OCI-LY1 (cell line): Measurements from ENCODE around the gene S100A8.

ENCODE experiments used
- H2AFZ ChIP-seq: fragments of 200-600 bp; sonication (generic), shearing (Covaris generic); 2 replicates; pipeline ENCODE4 v1.6.0; 2014; ENCODE audit warnings: antibody characterized with exemption, mild to moderate bottlenecking, low read length
- H3F3A ChIP-seq: fragments of 200-600 bp; sonication (generic), shearing (Covaris generic); 2 replicates; pipeline ENCODE4 v1.6.0; 2014; ENCODE audit warnings: mild to moderate bottlenecking, antibody characterized with exemption, low read length, moderate library complexity; ENCODE audit not compliant: insufficient read depth
- H3K27ac ChIP-seq: fragments of 200-600 bp; sonication (generic); 2 replicates; pipeline ENCODE4 v1.5.1; 2014; ENCODE audit warnings: low read length, mixed run types, mild to moderate bottlenecking, low read depth; ENCODE audit not compliant: poor library complexity, severe bottlenecking
- H3K27me3 ChIP-seq: fragments of 200-600 bp; sonication (generic); 2 replicates; pipeline ENCODE4 v1.6.0; 2014; ENCODE audit warnings: antibody characterized with exemption, mild to moderate bottlenecking, low read length, moderate library complexity; ENCODE audit not compliant: insufficient read depth
- H3K36me3 ChIP-seq: fragments of 200-600 bp; sonication (generic); 2 replicates; pipeline ENCODE4 v1.6.1; 2014; ENCODE audit warnings: mild to moderate bottlenecking, antibody characterized with exemption, low read length, moderate library complexity, mixed read lengths; ENCODE audit not compliant: insufficient read depth
- H3K4me1 ChIP-seq: fragments of 200-600 bp; sonication (generic); 2 replicates; pipeline ENCODE4 v1.5.1; 2014; ENCODE audit warnings: mild to moderate bottlenecking, low read length, moderate library complexity; ENCODE audit not compliant: insufficient read depth, severe bottlenecking
- H3K4me2 ChIP-seq: fragments of 200-600 bp; sonication (generic), shearing (Covaris generic); 2 replicates; pipeline ENCODE4 v1.6.1; 2014; ENCODE audit warnings: low read length
- H3K4me3 ChIP-seq: fragments of 200-600 bp; sonication (generic); 2 replicates; pipeline ENCODE4 v1.5.1; 2014; ENCODE audit warnings: low read length, low read depth, mild to moderate bottlenecking, mixed read lengths; ENCODE audit not compliant: poor library complexity, severe bottlenecking
- H3K79me2 ChIP-seq: fragments of 200-600 bp; shearing (Covaris generic); 2 replicates; pipeline ENCODE4 v1.6.1; 2016; ENCODE audit warnings: mixed run types, low read length, mixed read lengths; ENCODE audit not compliant: insufficient read depth
- H3K9ac ChIP-seq: fragments of 200-600 bp; sonication (generic), shearing (Covaris generic); 2 replicates; pipeline ENCODE4 v1.6.1; 2014; ENCODE audit warnings: mild to moderate bottlenecking, low read length, mixed read lengths
- H3K9me2 ChIP-seq: fragments of 200-600 bp; sonication (generic), shearing (Covaris generic); 2 replicates; pipeline ENCODE4 v1.6.1; 2014; ENCODE audit warnings: low read depth, mild to moderate bottlenecking, low read length, mixed read lengths
- H3K9me3 ChIP-seq: fragments of 200-600 bp; shearing (Covaris generic); 2 replicates; pipeline ENCODE4 v1.6.1; 2014; ENCODE audit warnings: low read length, mixed read lengths
- H4K20me1 ChIP-seq: fragments of 200-600 bp; sonication (generic), shearing (Covaris generic); 2 replicates; pipeline ENCODE4 v1.6.0; 2016; ENCODE audit warnings: mild to moderate bottlenecking, low read length; ENCODE audit not compliant: insufficient read depth
- EZH2 ChIP-seq: fragments of 200-600 bp; sonication (generic), shearing (Covaris generic); IDR thresholded peaks from 2 replicates; pipeline ENCODE4 v1.8.0; 2017; ENCODE audit warnings: borderline replicate concordance, mixed run types, mild to moderate bottlenecking, antibody characterized with exemption, low read length, moderate library complexity, mixed read lengths
- TF ChIP-seq, protein P1 (sequence below): fragments of 200-600 bp; sonication (generic), shearing (Covaris generic); IDR thresholded peaks from 2 replicates; pipeline ENCODE4 v1.5.1; 2017; ENCODE audit warnings: mild to moderate bottlenecking, antibody characterized with exemption, low read length, moderate library complexity, mixed read lengths

Gene S100A8

DNA sequence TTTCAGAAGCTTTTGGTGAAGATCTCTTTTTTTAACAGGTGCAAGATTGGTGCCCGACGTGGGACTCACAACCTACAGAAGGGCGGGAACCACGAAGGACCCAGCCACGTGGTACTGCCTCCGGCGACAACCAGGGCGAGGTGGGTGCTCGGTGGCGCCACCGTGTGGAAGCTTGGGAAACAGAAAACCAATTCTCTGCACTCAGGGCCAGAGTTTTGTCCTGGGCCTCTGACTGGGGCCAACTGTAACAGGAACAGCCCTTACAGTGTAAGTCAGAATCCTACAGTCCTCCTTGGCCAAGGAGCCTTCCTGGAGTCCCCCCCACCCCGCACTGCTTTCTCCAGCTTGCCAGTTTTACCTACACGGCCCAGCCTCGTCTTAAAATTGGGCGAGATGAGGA lies 13.9 kb upstream of the S100A8 start:
- H3K9ac ChIP-seq, result no peak overlapping the region
- no peaks in the 10 kb centered on the region for H3K79me2 ChIP-seq
- no peak overlapping the region for H3K27ac ChIP-seq
- TF ChIP-seq, protein P1, sequence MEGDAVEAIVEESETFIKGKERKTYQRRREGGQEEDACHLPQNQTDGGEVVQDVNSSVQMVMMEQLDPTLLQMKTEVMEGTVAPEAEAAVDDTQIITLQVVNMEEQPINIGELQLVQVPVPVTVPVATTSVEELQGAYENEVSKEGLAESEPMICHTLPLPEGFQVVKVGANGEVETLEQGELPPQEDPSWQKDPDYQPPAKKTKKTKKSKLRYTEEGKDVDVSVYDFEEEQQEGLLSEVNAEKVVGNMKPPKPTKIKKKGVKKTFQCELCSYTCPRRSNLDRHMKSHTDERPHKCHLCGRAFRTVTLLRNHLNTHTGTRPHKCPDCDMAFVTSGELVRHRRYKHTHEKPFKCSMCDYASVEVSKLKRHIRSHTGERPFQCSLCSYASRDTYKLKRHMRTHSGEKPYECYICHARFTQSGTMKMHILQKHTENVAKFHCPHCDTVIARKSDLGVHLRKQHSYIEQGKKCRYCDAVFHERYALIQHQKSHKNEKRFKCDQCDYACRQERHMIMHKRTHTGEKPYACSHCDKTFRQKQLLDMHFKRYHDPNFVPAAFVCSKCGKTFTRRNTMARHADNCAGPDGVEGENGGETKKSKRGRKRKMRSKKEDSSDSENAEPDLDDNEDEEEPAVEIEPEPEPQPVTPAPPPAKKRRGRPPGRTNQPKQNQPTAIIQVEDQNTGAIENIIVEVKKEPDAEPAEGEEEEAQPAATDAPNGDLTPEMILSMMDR, result peak; percentile 51
- no peak for TF ChIP-seq EZH2
- H3K27me3 ChIP-seq, result peaks cover 8% of the 10 kb centered on the region; the same call in 1 of the 2 replicates
- H3K9me3 ChIP-seq, result no peaks in the 10 kb centered on the region
- H3K4me1 ChIP-seq, result no peaks in the 10 kb centered on the region
- no peaks in the 10 kb centered on the region for H3K36me3 ChIP-seq
- no peaks in the 10 kb centered on the region for H3K9me2 ChIP-seq
- H3F3A ChIP-seq, result no peaks in the 10 kb centered on the region
- no peak overlapping the region for H2AFZ ChIP-seq
- H3K4me3 ChIP-seq, result no peak overlapping the region
- H4K20me1 ChIP-seq, result no peaks in the 10 kb centered on the region
- no peak overlapping the region for H3K4me2 ChIP-seq

DNA sequence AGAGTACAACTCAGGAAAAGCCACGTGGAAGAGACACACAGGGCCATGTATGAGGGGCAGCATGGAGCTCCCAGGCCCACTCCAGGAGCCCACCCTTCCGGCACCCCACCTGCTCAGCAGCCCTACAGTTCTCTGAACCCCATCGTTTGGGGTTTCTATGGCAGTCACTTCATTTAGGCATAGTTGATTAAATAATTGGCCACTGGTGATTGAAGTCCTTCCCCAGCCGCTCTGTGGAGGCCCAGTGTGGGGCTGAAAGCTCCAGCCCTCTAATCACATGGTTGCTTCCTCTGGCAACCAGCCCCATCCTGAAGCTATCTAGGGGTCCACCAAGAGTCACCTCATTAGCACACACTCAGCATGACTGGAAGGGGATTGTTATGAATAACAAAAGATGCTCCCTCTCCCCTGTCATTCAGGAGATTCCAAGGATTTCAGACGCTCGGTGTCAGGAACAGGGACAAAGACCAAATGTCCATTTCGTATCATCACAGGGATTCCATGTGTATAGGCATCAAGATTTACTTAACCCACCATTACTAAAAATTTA lies 13.3 kb upstream of the S100A8 start:
- Histone ChIP-seq H3K27me3 (peaks cover 8% of the 10 kb centered on the region; the same call in 1 of the 2 replicates), H3K79me2 (no peaks in the 10 kb centered on the region), H3K9ac (no peak overlapping the region), H3K27ac (no peak overlapping the region), H3F3A (no peaks in the 10 kb centered on the region), H3K9me2 (no peaks in the 10 kb centered on the region), H2AFZ (no peak overlapping the region), H4K20me1 (no peaks in the 10 kb centered on the region), H3K9me3 (no peaks in the 10 kb centered on the region), H3K4me1 (no peaks in the 10 kb centered on the region), H3K36me3 (no peaks in the 10 kb centered on the region), H3K4me2 (no peak overlapping the region), H3K4me3 (no peak overlapping the region)
- no peak for TF ChIP-seq EZH2
- TF ChIP-seq, protein P1, result no peak

DNA sequence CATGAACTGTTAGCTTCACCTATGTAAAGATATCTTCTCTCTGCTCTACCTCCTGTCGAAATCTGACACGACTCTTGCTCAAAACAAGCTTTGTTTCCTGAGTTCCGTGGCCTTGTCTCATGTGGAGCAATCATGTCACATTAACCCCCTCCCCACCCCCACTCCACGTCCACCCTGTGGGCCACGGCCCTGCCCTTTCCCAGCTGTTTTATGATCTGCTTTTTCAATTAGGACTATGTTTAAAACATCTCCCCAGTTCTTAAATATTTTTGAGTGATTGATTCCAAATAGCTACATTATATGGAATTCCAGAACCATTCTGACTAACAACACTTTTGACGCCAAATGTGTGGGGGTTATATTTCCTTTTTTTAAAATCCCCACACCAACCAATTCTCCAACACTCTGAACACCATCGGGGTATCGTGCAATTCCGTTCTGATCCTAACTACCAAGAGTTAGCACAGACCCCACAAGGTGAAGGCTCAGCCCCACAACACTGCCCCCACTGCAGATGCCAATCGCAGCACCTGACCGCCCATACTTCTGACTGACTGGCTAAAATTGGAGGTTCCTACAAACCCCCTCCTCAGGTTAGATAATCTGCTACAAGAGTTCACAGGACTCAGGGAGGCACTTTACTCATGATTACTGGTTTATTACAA lies 12.7 kb upstream of the S100A8 start:
- H3K9me2 ChIP-seq, result no peaks in the 10 kb centered on the region
- no peak overlapping the region for H3K4me3 ChIP-seq
- H3K27ac ChIP-seq, result no peak overlapping the region
- H3K9me3 ChIP-seq, result no peaks in the 10 kb centered on the region
- no peaks in the 10 kb centered on the region for H3K79me2 ChIP-seq
- H3K36me3 ChIP-seq, result no peaks in the 10 kb centered on the region
- H3K27me3 ChIP-seq, result peaks cover 8% of the 10 kb centered on the region; the same call in 1 of the 2 replicates
- H4K20me1 ChIP-seq, result no peaks in the 10 kb centered on the region
- H3K4me2 ChIP-seq, result no peak overlapping the region
- no peak overlapping the region for H2AFZ ChIP-seq
- H3K9ac ChIP-seq, result no peak overlapping the region
- no peak for TF ChIP-seq EZH2
- TF ChIP-seq, protein P1, result no peak
- H3K4me1 ChIP-seq, result no peaks in the 10 kb centered on the region
- no peaks in the 10 kb centered on the region for H3F3A ChIP-seq
